ENCODE results near the gene CAPZB.

CAPZB gene

DNA sequence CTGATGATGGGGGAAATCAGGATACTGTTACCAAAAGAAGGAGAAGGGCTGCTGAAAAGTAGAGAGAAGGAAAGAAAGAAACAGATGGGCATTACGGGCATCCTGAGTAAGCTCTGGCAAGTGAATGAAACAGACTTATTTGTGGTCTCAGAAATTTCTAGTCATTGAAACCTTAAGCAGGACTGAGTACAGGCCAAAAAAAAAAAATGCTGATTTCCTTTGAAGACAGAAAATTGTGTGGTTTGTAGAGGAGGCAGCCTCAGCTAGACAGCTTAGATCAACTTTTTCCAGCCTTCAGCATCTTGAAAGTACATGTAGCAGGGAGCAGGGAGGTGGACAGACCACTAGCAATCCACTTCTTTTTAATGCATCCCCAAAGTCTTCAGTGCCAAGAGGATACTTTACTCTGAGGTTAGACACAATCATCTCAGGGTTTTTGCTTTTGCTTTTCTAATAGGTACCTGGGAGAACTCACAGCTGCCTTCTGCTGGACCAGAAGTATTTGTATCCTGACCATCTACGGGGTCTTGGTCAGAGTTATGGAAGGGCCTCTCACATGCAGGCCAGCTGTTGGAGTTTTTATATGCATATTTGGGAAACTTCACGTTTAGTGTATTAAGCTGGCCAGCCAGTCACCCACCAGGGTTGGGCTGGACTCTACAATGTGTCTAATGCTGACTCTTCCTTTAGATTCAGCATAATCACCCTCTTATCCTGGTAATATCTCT, 10.6 kb upstream of the CAPZB start:
- no peaks in the 10 kb centered on the region for H3K27me3 ChIP-seq (ENCODE audit: control insufficient read depth, insufficient read depth, low read length)
- H3K27ac ChIP-seq (ENCODE audit: low read length): no peak overlapping the region
- no peak overlapping the region for H3K4me3 ChIP-seq (ENCODE audit: low read length)
- no peak overlapping the region for H3K9ac ChIP-seq (ENCODE audit: low read length)
- no peaks in the 10 kb centered on the region for H3K36me3 ChIP-seq (ENCODE audit: control insufficient read depth, low read depth, low read length)
- H3K4me1 ChIP-seq (ENCODE audit: control insufficient read depth, low read depth, low read length): no peaks in the 10 kb centered on the region
- no peaks in the 10 kb centered on the region for H3K9me3 ChIP-seq (ENCODE audit: control insufficient read depth, low read depth, low read length)

DNA sequence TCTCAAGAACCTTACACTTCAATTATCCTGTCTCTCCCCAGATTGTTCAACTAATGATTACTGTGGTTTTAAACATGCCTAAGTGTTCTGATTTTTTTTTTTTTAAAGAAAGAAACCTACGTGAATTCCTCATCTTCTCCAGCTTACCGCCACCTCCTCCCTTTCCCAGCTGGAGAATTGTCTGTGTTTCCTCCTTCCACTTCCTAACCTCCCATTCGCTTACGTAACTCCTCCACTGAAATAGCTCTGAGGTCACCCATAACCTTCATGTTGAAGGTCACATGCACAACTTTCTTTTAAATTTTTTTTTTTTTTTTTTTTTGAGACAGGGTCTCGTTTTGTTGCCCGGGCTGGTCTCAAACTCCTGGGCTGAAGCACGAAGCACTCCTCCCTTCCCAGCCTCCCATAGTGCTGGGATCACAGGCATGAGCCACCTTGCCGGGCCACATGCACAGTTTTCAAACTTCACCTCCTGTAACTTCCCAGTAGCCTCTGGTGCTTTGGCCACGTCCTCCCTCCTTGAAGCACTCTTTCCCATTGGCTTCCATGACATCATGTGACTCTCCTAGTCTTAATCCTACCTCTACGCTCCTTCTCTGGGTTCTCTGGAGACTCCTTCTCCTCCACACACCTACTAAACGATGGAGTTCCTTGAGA, 9.8 kb upstream of the CAPZB start:
- H3K9ac ChIP-seq (ENCODE audit: low read length): no peak overlapping the region
- H3K27ac ChIP-seq (ENCODE audit: low read length): no peak overlapping the region
- no peaks in the 10 kb centered on the region for H3K36me3 ChIP-seq (ENCODE audit: control insufficient read depth, low read depth, low read length)
- H3K4me3 ChIP-seq (ENCODE audit: low read length): no peak overlapping the region
- no peaks in the 10 kb centered on the region for H3K9me3 ChIP-seq (ENCODE audit: control insufficient read depth, low read depth, low read length)
- H3K4me1 ChIP-seq (ENCODE audit: control insufficient read depth, low read depth, low read length): no peaks in the 10 kb centered on the region
- no peaks in the 10 kb centered on the region for H3K27me3 ChIP-seq (ENCODE audit: control insufficient read depth, insufficient read depth, low read length)

DNA sequence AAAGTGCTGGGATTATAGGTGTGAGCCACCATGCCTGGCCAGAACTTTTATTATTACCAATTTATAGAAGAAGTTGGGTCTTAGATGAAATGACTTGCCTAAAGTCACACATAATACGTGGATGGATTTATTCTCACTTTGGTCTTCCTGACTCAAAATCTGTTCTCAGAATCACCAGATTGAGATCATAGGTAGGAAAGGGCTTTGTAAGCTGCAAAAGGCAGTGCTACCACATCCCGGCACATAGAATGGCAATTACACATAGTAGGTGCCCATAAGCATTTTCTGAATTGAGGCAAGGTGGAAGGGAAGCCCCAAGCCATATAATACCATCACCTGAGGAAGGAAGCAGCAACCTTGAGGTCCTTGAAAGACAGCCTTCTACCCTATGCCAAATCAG, 8.2 kb upstream of the CAPZB start:
- no peak overlapping the region for H3K4me3 ChIP-seq (ENCODE audit: low read length)

DNA sequence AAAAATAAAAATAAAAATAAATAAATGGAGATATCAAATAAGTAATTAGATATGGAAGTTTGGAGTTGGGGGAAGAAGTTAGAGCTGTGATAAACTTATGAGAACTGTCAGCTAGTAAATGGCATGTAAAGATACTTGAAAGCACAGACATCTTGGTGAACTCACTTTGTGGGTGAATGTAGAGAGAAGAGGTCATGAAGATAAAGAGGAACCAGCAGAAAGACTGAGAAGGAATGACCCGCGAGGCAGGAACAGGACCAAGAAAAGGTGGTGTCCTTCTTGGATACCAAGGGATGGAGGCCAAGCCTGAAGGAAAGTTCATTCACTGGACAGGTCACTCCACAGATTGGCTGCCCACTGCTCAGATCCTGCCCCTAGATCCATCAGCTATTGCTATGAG, 4.7 kb upstream of the CAPZB start:
- no peak overlapping the region for H3K4me3 ChIP-seq (ENCODE audit: low read length)
- peaks cover 3% of the 10 kb centered on the region for H3K4me1 ChIP-seq (ENCODE audit: control insufficient read depth, low read depth, low read length)
- H3K9me3 ChIP-seq (ENCODE audit: control insufficient read depth, low read depth, low read length): no peaks in the 10 kb centered on the region
- H3K9ac ChIP-seq (ENCODE audit: low read length): no peak overlapping the region
- H3K36me3 ChIP-seq (ENCODE audit: control insufficient read depth, low read depth, low read length): no peaks in the 10 kb centered on the region
- no peak overlapping the region for H3K27ac ChIP-seq (ENCODE audit: low read length)
- H3K27me3 ChIP-seq (ENCODE audit: control insufficient read depth, insufficient read depth, low read length): no peaks in the 10 kb centered on the region

More for the DNA sequence above, 8.2 kb upstream of the CAPZB start:
- Histone ChIP-seq H3K9me3 (ENCODE audit: control insufficient read depth, low read depth, low read length) (no peaks in the 10 kb centered on the region), H3K9ac (ENCODE audit: low read length) (no peak overlapping the region), H3K36me3 (ENCODE audit: control insufficient read depth, low read depth, low read length) (no peaks in the 10 kb centered on the region), H3K27ac (ENCODE audit: low read length) (no peak overlapping the region), H3K27me3 (ENCODE audit: control insufficient read depth, insufficient read depth, low read length) (no peaks in the 10 kb centered on the region), H3K4me1 (ENCODE audit: control insufficient read depth, low read depth, low read length) (no peaks in the 10 kb centered on the region)

DNA sequence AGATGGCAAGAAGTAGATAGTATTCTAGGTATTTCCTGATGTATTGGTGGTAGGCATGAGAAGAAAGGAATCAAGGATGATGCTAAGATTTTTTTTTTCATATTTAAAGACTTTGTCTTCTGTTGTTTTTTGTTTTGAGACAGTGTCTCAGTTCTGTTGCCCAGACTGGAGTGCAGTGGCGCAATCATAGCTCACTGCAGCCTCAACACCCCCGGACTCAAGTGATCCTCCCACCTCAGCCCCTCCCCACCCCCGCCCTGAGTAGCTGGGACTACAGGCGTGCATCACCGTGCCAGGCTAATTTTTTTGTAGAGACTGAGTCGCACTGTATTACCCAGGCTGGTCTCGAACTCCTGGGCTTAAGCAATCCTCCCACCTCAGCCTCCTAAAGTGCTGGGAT, 2.8 kb upstream of the CAPZB start:
- no peak overlapping the region for H3K4me3 ChIP-seq (ENCODE audit: low read length)

DNA sequence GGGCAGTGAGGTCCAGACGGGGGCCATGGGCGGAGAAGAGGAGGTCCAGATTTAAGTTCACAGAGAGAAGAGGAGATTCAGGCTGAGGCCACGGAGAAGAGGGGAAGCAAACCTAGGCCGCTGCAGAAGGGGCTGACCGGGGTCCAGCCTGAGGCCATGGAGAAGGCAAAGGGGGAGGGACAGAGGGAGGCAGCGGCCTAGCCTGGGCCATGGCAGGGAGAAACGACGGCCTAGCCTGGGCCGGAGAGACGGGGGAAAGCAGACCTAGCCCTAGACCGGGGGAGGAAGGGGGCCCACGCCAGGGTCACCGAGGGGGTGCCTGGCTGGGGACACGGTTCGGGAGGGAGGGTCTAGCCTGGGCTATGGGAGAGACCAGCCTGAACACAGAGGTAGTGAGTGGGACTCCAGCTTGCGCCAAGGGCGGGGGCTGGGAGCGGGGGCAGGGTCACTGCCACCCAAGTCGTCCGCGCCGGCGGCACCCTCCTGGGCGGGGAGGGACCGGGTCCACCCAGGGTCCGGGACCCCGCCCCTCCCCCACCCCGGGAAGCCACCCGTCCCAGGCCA, 459 bp downstream of the CAPZB start:
- H3K9me3 ChIP-seq (ENCODE audit: control insufficient read depth, low read depth, low read length): no peaks in the 10 kb centered on the region
- peak overlapping the region; percentile 89 for H3K4me3 ChIP-seq (ENCODE audit: low read length)
- H3K9ac ChIP-seq (ENCODE audit: low read length): peak overlapping the region; percentile 86
- H3K36me3 ChIP-seq (ENCODE audit: control insufficient read depth, low read depth, low read length): no peaks in the 10 kb centered on the region
- H3K4me1 ChIP-seq (ENCODE audit: control insufficient read depth, low read depth, low read length): peaks cover 46% of the 10 kb centered on the region
- H3K27me3 ChIP-seq (ENCODE audit: control insufficient read depth, insufficient read depth, low read length): no peaks in the 10 kb centered on the region
- H3K27ac ChIP-seq (ENCODE audit: low read length): peak overlapping the region; percentile 55

More for the DNA sequence above, 2.8 kb upstream of the CAPZB start:
- no peak overlapping the region for H3K27ac ChIP-seq (ENCODE audit: low read length)
- no peaks in the 10 kb centered on the region for H3K27me3 ChIP-seq (ENCODE audit: control insufficient read depth, insufficient read depth, low read length)
- H3K4me1 ChIP-seq (ENCODE audit: control insufficient read depth, low read depth, low read length): peaks cover 14% of the 10 kb centered on the region
- no peaks in the 10 kb centered on the region for H3K9me3 ChIP-seq (ENCODE audit: control insufficient read depth, low read depth, low read length)
- no peaks in the 10 kb centered on the region for H3K36me3 ChIP-seq (ENCODE audit: control insufficient read depth, low read depth, low read length)
- no peak overlapping the region for H3K9ac ChIP-seq (ENCODE audit: low read length)

DNA sequence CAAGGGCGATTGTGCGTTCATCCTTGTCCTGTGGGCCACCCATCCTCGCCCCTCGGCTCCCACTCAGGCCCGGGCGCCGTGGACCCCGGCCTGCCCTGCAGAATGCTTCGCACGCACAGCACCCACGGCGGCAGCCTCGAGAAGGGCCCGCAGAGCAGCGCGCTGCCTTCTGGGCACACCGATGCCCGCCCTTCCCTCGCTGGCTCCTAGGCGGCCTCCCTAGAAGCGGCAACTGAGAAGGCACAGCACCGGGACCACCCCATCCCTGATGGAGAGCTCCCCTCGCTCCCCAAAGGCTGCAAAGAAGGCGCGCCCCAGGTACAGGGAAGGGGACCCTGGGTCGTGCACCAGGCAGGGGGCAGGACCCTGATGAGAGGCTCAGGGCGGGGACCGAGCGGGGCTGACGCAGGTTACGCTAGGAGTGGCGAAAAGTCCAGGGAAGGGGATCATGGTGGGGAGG, 971 bp downstream of the CAPZB start:
- Histone ChIP-seq H3K36me3 (ENCODE audit: control insufficient read depth, low read depth, low read length) (no peaks in the 10 kb centered on the region), H3K4me3 (ENCODE audit: low read length) (peak overlapping the region; percentile 89), H3K9ac (ENCODE audit: low read length) (peak overlapping the region; percentile 86), H3K9me3 (ENCODE audit: control insufficient read depth, low read depth, low read length) (no peaks in the 10 kb centered on the region), H3K27me3 (ENCODE audit: control insufficient read depth, insufficient read depth, low read length) (no peaks in the 10 kb centered on the region), H3K27ac (ENCODE audit: low read length) (peak overlapping the region; percentile 55), H3K4me1 (ENCODE audit: control insufficient read depth, low read depth, low read length) (peaks cover 51% of the 10 kb centered on the region)

DNA sequence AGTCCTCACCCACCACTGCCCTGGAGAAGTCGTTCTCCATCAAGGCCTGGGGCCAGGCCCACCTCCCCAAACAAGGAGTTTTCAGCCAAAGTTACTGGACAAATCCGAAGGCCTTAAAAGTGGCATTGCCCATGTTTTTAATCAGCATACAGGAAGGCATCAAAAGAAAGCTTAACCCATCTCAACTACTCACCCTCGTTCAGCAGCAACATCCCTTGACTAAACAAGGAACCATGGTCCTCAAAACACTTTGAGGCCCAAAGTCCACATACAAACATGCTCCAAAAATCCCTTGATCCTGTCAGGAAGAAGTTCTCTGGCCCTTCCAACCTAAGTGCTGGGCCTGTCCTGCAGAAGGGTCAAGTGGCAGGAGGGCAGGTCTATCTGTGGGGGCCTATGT, 1.6 kb downstream of the CAPZB start:
- H3K4me1 ChIP-seq (ENCODE audit: control insufficient read depth, low read depth, low read length): peaks cover 54% of the 10 kb centered on the region
- H3K36me3 ChIP-seq (ENCODE audit: control insufficient read depth, low read depth, low read length): peaks cover 1% of the 10 kb centered on the region
- H3K9ac ChIP-seq (ENCODE audit: low read length): peak overlapping the region; percentile 86
- no peaks in the 10 kb centered on the region for H3K9me3 ChIP-seq (ENCODE audit: control insufficient read depth, low read depth, low read length)
- H3K27me3 ChIP-seq (ENCODE audit: control insufficient read depth, insufficient read depth, low read length): no peaks in the 10 kb centered on the region
- H3K27ac ChIP-seq (ENCODE audit: low read length): no peak overlapping the region
- H3K4me3 ChIP-seq (ENCODE audit: low read length): peak overlapping the region; percentile 89

DNA sequence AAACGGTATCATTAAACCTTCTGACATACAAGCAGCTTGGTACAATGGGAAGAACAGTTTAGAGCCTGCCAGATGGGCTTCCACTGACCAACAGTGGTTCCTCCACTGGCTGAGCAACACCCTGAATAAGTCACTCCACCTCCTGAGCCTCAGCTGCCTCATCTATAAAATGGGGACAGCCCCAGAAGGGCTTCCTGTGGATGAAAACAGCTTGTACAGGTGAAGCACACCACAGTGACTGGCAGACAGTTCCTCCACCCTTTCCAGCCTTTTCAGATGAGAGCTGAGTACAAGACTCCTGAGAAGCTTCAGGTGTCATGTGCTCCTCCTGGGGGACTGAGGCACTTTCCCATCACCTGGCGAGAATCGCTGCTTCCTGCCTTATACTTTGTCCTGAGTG, 2.1 kb downstream of the CAPZB start:
- Histone ChIP-seq H3K4me1 (ENCODE audit: control insufficient read depth, low read depth, low read length) (peaks cover 54% of the 10 kb centered on the region), H3K36me3 (ENCODE audit: control insufficient read depth, low read depth, low read length) (peaks cover 5% of the 10 kb centered on the region), H3K27me3 (ENCODE audit: control insufficient read depth, insufficient read depth, low read length) (no peaks in the 10 kb centered on the region), H3K4me3 (ENCODE audit: low read length) (peak overlapping the region; percentile 89), H3K9ac (ENCODE audit: low read length) (no peak overlapping the region), H3K9me3 (ENCODE audit: control insufficient read depth, low read depth, low read length) (no peaks in the 10 kb centered on the region), H3K27ac (ENCODE audit: low read length) (no peak overlapping the region)

DNA sequence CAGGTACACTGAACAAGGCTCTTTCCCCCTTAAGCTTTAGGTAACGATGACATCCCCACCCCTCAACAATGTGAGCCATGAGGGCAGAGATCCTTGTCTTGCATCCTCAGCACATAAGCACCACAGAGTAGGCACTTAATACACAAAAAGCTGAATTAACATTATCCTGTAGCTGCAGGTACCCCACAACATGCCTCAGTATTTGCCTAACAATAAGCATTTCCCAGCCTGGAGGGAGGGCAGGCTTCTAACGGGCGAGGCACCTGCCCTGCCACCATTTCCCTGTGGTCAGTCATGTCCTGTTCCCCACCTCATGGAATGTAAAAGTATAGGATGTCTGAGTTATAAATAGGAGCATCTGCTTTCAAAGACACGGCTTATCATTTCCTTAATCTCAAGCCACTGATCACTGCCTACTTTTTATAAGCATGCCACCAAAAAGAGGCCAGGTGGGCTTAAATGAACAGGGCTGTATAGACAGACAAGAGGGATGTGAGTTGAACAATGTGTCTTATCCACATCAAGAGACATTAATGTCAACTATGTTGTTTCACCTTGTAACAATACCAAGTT, 3.4 kb downstream of the CAPZB start:
- H3K9me3 ChIP-seq (ENCODE audit: control insufficient read depth, low read depth, low read length): no peaks in the 10 kb centered on the region
- H3K9ac ChIP-seq (ENCODE audit: low read length): no peak overlapping the region
- no peaks in the 10 kb centered on the region for H3K27me3 ChIP-seq (ENCODE audit: control insufficient read depth, insufficient read depth, low read length)
- peaks cover 54% of the 10 kb centered on the region for H3K4me1 ChIP-seq (ENCODE audit: control insufficient read depth, low read depth, low read length)
- peak overlapping the region; percentile 89 for H3K4me3 ChIP-seq (ENCODE audit: low read length)
- H3K36me3 ChIP-seq (ENCODE audit: control insufficient read depth, low read depth, low read length): peaks cover 5% of the 10 kb centered on the region
- H3K27ac ChIP-seq (ENCODE audit: low read length): no peak overlapping the region

DNA sequence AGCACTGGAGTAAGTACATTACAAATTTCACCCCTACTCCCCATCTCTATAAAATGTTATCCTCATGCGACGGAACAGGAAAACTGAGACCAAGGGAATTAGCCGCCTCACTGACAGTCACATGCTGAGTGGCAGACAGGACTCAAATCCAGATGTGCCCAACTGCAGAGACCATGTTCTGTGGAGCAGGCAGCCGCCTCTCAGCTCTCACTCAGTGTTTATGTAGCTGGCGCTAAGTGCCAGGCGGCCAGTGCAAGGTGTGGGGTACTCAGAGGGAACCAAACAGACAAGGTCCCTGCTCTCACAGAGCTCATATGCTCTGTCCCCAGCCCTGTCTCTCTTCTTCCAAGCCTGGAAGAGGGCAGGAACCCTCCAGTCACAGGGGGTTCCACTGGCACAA, 5.1 kb downstream of the CAPZB start:
- Histone ChIP-seq H3K36me3 (ENCODE audit: control insufficient read depth, low read depth, low read length) (peaks cover 5% of the 10 kb centered on the region), H3K4me1 (ENCODE audit: control insufficient read depth, low read depth, low read length) (peaks cover 51% of the 10 kb centered on the region), H3K9ac (ENCODE audit: low read length) (no peak overlapping the region), H3K4me3 (ENCODE audit: low read length) (no peak overlapping the region), H3K27me3 (ENCODE audit: control insufficient read depth, insufficient read depth, low read length) (no peaks in the 10 kb centered on the region), H3K27ac (ENCODE audit: low read length) (no peak overlapping the region), H3K9me3 (ENCODE audit: control insufficient read depth, low read depth, low read length) (no peaks in the 10 kb centered on the region)

Data from iPS-18a (cell line).